ENCODE results near the gene GPR61.

- TF ChIP-seq AEBP2 (tag by site-specific recombination; IDR thresholded peaks at IDR 0.05; ENCODE audit: borderline replicate concordance) (no peak), ZBTB8A (tag by site-specific recombination; IDR thresholded peaks at IDR 0.05) (no peak)
Observed at GRCh38 chr1:109543283-109543987, 3.8 kb downstream of the GPR61 start.
